Measurements from ENCODE around the gene EEA1. TPM values are rescaled to one million over a fixed set of nuclear protein-coding genes. Genes with fewer than 3 reads are reported as not detected.
A peak's percentile ranks its signal among the peaks of the same experiment; 100 is the strongest.

EEA1 gene
- total RNA-seq, 1 donor from 2014 or later, result 19.6 TPM

GRCh38 chr12:92921877-92922276 is 7.2 kb downstream of the EEA1 start:
- DNase-seq (ENCODE audit: low spot score, unreplicated experiment), result no peak
- Mint-ChIP-seq H3K36me3 (ENCODE audit: insufficient read depth) (peaks cover 10% of the 10 kb centered on the region), H3K9me3 (ENCODE audit: low read depth) (peaks cover 9% of the 10 kb centered on the region), H3K4me3 (ENCODE audit: low read depth) (no peak overlapping the region), H3K4me1 (ENCODE audit: low read depth) (peaks cover 6% of the 10 kb centered on the region), H3K27me3 (no peaks in the 10 kb centered on the region), H3K27ac (peak overlapping the region; percentile 5)
- TF ChIP-seq CTCF (IDR thresholded peaks at IDR 0.05; ENCODE audit: unreplicated experiment), result no peak

- Mint-ChIP-seq H3K4me1 (ENCODE audit: low read depth) (no peaks in the 10 kb centered on the region), H3K9me3 (ENCODE audit: low read depth) (peaks cover 2% of the 10 kb centered on the region), H3K36me3 (ENCODE audit: insufficient read depth) (peaks cover 7% of the 10 kb centered on the region), H3K27ac (no peak overlapping the region), H3K4me3 (ENCODE audit: low read depth) (no peak overlapping the region), H3K27me3 (no peaks in the 10 kb centered on the region)
- no peak for TF ChIP-seq CTCF (IDR thresholded peaks at IDR 0.05; ENCODE audit: unreplicated experiment)
- no peak for DNase-seq (ENCODE audit: low spot score, unreplicated experiment)
Measured at GRCh38 chr12:92915365-92915764, 13.7 kb downstream of the EEA1 start.

GRCh38 chr12:92914170-92914569 is 14.9 kb downstream of the EEA1 start:
- no peaks in the 10 kb centered on the region for H3K27me3 Mint-ChIP-seq
- no peak for DNase-seq (ENCODE audit: low spot score, unreplicated experiment)
- no peak overlapping the region for H3K27ac Mint-ChIP-seq
- no peaks in the 10 kb centered on the region for H3K4me1 Mint-ChIP-seq (ENCODE audit: low read depth)
- peaks cover 7% of the 10 kb centered on the region for H3K36me3 Mint-ChIP-seq (ENCODE audit: insufficient read depth)
- peaks cover 2% of the 10 kb centered on the region for H3K9me3 Mint-ChIP-seq (ENCODE audit: low read depth)
- TF ChIP-seq CTCF (IDR thresholded peaks at IDR 0.05; ENCODE audit: unreplicated experiment), result no peak
- H3K4me3 Mint-ChIP-seq (ENCODE audit: low read depth), result no peak overlapping the region

GRCh38 chr12:92912672-92913071 is 16.4 kb downstream of the EEA1 start:
- H3K27me3 Mint-ChIP-seq, result no peaks in the 10 kb centered on the region
- DNase-seq (ENCODE audit: low spot score, unreplicated experiment), result no peak
- no peak overlapping the region for H3K27ac Mint-ChIP-seq
- TF ChIP-seq CTCF (IDR thresholded peaks at IDR 0.05; ENCODE audit: unreplicated experiment), result no peak
- peaks cover 9% of the 10 kb centered on the region for H3K36me3 Mint-ChIP-seq (ENCODE audit: insufficient read depth)
- H3K9me3 Mint-ChIP-seq (ENCODE audit: low read depth), result peaks cover 5% of the 10 kb centered on the region
- H3K4me1 Mint-ChIP-seq (ENCODE audit: low read depth), result no peaks in the 10 kb centered on the region
- H3K4me3 Mint-ChIP-seq (ENCODE audit: low read depth), result no peak overlapping the region

- TF ChIP-seq CTCF (IDR thresholded peaks at IDR 0.05; ENCODE audit: unreplicated experiment), result no peak
- Mint-ChIP-seq H3K27ac (no peak overlapping the region), H3K4me3 (ENCODE audit: low read depth) (no peak overlapping the region), H3K4me1 (ENCODE audit: low read depth) (no peaks in the 10 kb centered on the region), H3K36me3 (ENCODE audit: insufficient read depth) (peaks cover 11% of the 10 kb centered on the region), H3K9me3 (ENCODE audit: low read depth) (peaks cover 10% of the 10 kb centered on the region), H3K27me3 (no peaks in the 10 kb centered on the region)
- no peak for DNase-seq (ENCODE audit: low spot score, unreplicated experiment)
Measured at GRCh38 chr12:92912052-92912451, 17.0 kb downstream of the EEA1 start.
